ENCODE data around the gene TNPO2. TPM values are rescaled to one million over a fixed set of nuclear protein-coding genes. Genes with fewer than 3 reads are reported as not detected.
A peak's percentile ranks its signal among the peaks of the same experiment; 100 is the strongest.

The TNPO2 gene
- total and polyA plus RNA-seq, 12 donors: 24.5 to 104 (median 74.4) TPM

DNA sequence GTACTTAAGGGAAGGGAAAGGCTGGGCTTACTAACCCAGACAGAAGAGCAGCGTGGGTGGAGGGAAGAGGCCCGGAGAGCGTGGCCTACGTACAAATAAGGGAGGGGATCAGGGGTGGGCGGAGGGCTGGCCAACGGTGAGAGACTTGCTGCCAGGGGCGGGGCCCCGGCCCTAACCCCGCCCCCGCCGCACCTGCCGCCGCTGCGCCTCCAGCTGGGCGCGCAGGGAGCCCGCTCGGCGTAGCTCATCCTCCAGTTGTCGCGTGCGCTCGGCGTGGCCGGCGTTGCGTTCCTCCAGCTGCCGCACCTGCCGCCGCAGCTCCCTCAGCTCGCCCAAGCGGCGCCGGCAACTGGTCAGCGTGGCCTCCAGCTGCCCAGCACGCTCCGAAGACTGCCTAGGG is 46.0 kb upstream of the TNPO2 start:
- peak in 2 of 7 donors; percentile 31 for DNase-seq
- H3K9me3 ChIP-seq (replicated peaks in 1 of 3): no peaks in the 10 kb centered on the region
- H3K4me1 ChIP-seq (replicated peaks in 1 of 2): peaks cover under 1% of the 10 kb centered on the region in 2 donors
- no peaks in the 10 kb centered on the region for H3K27me3 ChIP-seq
- WGBS, 4 donors: 63 to 79% (median 69%) methylated on average over 9 to 37 of the region's 37 CpGs
- no peak overlapping the region for H3K27ac ChIP-seq
- peaks cover 0 to 6% of the 10 kb centered on the region in 2 donors for H3K36me3 ChIP-seq (replicated peaks in 1 of 2)
- no peak overlapping the region for H3K4me3 ChIP-seq
- intact Hi-C loops (cut with DNase I): loop anchor here (5.0 to 10.0 kb wide), 3 partner anchors 33 to 75 kb away; partner anchors contain the start of genes PRDX2 (in 1 of the 2) and THSD8 (in 1 of the 2)
- TF ChIP-seq, protein P1, sequence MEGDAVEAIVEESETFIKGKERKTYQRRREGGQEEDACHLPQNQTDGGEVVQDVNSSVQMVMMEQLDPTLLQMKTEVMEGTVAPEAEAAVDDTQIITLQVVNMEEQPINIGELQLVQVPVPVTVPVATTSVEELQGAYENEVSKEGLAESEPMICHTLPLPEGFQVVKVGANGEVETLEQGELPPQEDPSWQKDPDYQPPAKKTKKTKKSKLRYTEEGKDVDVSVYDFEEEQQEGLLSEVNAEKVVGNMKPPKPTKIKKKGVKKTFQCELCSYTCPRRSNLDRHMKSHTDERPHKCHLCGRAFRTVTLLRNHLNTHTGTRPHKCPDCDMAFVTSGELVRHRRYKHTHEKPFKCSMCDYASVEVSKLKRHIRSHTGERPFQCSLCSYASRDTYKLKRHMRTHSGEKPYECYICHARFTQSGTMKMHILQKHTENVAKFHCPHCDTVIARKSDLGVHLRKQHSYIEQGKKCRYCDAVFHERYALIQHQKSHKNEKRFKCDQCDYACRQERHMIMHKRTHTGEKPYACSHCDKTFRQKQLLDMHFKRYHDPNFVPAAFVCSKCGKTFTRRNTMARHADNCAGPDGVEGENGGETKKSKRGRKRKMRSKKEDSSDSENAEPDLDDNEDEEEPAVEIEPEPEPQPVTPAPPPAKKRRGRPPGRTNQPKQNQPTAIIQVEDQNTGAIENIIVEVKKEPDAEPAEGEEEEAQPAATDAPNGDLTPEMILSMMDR (IDR thresholded peaks at IDR 0.05): no peak
- TF ChIP-seq POLR2A (IDR thresholded peaks at IDR 0.05): no peak

DNA sequence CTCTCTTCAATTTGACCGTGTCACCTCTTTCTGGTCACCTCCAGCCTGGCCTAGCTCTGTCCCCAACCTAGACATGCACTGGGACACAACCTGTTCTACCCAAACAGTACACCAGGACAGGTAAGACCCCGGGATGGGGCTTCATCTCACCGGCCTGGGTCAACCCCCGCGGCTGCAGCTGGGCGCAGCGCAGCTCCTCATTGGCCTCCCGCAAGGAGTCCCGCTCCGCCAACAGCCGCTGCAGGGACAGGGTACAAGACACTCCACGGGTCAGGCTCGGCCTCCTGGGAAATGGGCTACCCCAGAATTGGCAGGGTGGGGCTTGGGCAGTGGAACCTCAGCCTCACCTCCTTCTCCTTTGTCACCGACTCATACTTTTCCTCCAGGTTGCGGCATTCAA is 43.9 kb upstream of the TNPO2 start:
- no peak overlapping the region for H3K4me3 ChIP-seq
- no peaks in the 10 kb centered on the region for H3K4me1 ChIP-seq (replicated peaks in 1 of 2)
- no peak for DNase-seq
- H3K9me3 ChIP-seq (replicated peaks in 1 of 3): no peaks in the 10 kb centered on the region
- no peak overlapping the region for H3K27ac ChIP-seq
- peaks cover 0 to 12% of the 10 kb centered on the region in 2 donors for H3K36me3 ChIP-seq (replicated peaks in 1 of 2)
- WGBS, 4 donors: 95 to 98% (median 98%) methylated on average over 6 to 15 of the region's 15 CpGs
- TF ChIP-seq, protein P1 (IDR thresholded peaks at IDR 0.05): no peak
- TF ChIP-seq POLR2A (IDR thresholded peaks at IDR 0.05): no peak
- intact Hi-C loops (cut with DNase I): loop anchor here (5.0 to 10.0 kb wide), 3 partner anchors 35 to 77 kb away; partner anchors contain the start of genes PRDX2 (in 1 of the 2) and THSD8 (in 1 of the 2)
- no peaks in the 10 kb centered on the region for H3K27me3 ChIP-seq

DNA sequence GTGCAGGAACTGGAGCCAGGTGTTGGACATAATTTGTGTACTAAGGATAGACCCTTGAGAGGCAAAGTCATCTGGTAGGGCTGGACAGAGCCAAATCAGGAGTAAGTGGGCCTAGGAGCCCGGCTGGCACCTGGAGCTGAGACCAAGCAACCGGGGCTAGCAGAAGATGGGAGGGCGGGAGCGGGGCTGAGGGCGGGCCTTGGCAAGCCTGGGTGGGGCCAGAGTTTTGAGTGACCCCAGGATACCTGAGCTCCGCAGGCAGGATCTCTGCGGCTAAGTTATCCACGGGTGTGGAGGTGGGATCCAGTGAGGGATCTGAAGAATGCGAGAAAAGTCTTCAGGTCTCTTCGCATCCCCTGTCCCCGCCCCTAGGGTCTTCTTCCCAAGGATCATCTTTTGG is 43.4 kb upstream of the TNPO2 start:
- no peak overlapping the region for H3K27ac ChIP-seq
- no peak for TF ChIP-seq POLR2A (IDR thresholded peaks at IDR 0.05)
- TF ChIP-seq, protein P1 (IDR thresholded peaks at IDR 0.05): no peak
- 90 to 100% (median 92%) methylated on average over 2 to 11 of the region's 11 CpGs for WGBS, 4 donors
- no peak for DNase-seq
- no peaks in the 10 kb centered on the region for H3K9me3 ChIP-seq (replicated peaks in 1 of 3)
- no peak overlapping the region for H3K4me3 ChIP-seq
- peaks cover 0 to 12% of the 10 kb centered on the region in 2 donors for H3K36me3 ChIP-seq (replicated peaks in 1 of 2)
- no peaks in the 10 kb centered on the region for H3K27me3 ChIP-seq
- intact Hi-C loops (cut with DNase I): loop anchor here (5.0 to 10.0 kb wide), 3 partner anchors 35 to 78 kb away; partner anchors contain the start of genes PRDX2 (in 1 of the 2) and THSD8 (in 1 of the 2)
- H3K4me1 ChIP-seq (replicated peaks in 1 of 2): no peaks in the 10 kb centered on the region

DNA sequence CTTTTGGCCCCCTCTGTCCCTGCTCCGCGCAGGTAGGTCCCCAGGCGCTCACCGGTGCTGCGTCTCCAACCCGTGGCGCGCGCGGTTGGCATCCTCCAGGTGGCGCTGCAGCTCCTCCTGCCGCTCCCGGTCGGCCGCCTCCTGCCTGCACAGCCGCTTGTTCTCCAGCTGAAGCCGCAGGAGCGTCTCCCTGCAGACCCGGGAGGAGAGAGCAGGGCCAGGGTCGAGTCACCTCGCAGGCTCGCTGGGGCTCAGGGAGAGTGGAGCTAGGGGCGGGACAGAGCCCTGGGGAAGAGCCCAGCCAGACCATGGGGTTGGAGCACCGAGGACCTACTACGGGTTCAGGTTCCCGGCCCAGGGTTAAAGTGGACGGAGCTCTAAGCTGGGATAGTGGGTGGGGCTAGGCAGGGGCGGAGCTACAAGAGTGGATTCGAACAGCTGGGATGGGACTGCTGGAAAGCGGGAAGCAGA is 42.4 kb upstream of the TNPO2 start:
- 2 to 61% (median 27%) methylated on average over 9 to 30 of the region's 30 CpGs for WGBS, 4 donors
- intact Hi-C loops (cut with DNase I): loop anchor here (5.0 to 10.0 kb wide), 3 partner anchors 36 to 79 kb away; partner anchors contain the start of genes PRDX2 (in 1 of the 2) and THSD8 (in 1 of the 2)
- Histone ChIP-seq H3K9me3 (replicated peaks in 1 of 3) (no peaks in the 10 kb centered on the region), H3K4me1 (replicated peaks in 1 of 2) (no peaks in the 10 kb centered on the region), H3K36me3 (replicated peaks in 1 of 2) (peaks cover 0 to 12% of the 10 kb centered on the region in 2 donors), H3K27me3 (no peaks in the 10 kb centered on the region), H3K4me3 (peak overlapping the region in 1 of 4 donors; percentile 60), H3K27ac (peak overlapping the region in 2 of 5 donors; percentile 54 to 72)
- peak in 1 of 2 donors; percentile 47 for TF ChIP-seq POLR2A (IDR thresholded peaks at IDR 0.05)
- TF ChIP-seq, protein P1 (IDR thresholded peaks at IDR 0.05): peak; percentile 60 to 95 (median 82)
- DNase-seq: peak; percentile 75 to 92 (median 86)

All from adrenal gland (tissue), 12 donors.